Naive thymus-derived CD4-positive, alpha-beta T cell (primary cell): ENCODE results near the gene NPAS2. TPM values are rescaled to one million over a fixed set of nuclear protein-coding genes. Genes with fewer than 3 reads are reported as not detected.

Experiments
- ATAC-seq: fragments of 150-1000 bp; cut with Tn5 transposase; 2 replicates; pipeline ENCODE4 v1.10.0; 2021; ENCODE audit warnings: mild to moderate bottlenecking, moderate library complexity
- CTCF ChIA-PET: fragments of 350-600 bp; sonication (Branson Sonifier 250); formaldehyde crosslinking; loops from one replicate; lab custom pipeline; 2021; ENCODE audit warnings: antibody characterized with exemption; lab: Charles Lee
- POLR2A ChIA-PET: fragments of 350-600 bp; sonication (Branson Sonifier 250); formaldehyde crosslinking; loops from one replicate; lab custom pipeline; 2021; ENCODE audit warnings: antibody characterized with exemption, inconsistent platforms; lab: Charles Lee
- DNase-seq, 9 donors: peaks; one replicate each; pipeline versions ENCODE4 v3.0.0 to v3.0.0-alpha.2; 2020 to 2022; ENCODE audit warnings: mixed read lengths in 1 of 9
- H3K27ac ChIP-seq: one replicate; pipeline ENCODE4 v1.7.0; 2013; ENCODE audit warnings: mild to moderate bottlenecking, low read depth, low read length, moderate library complexity
- H3K27me3 ChIP-seq, 2 donors: one replicate each; pipeline ENCODE4 v1.7.0; 2013; ENCODE audit warnings: low read length in 2 of 2, mild to moderate bottlenecking in 2 of 2, moderate library complexity in 2 of 2; ENCODE audit not compliant: control insufficient read depth in 2 of 2, insufficient read depth in 2 of 2
- H3K36me3 ChIP-seq, 3 experiments: 1 replicate in 2 of 3; 2 replicates in 1 of 3; pipeline ENCODE4 v1.7.0; 2013; ENCODE audit warnings: low read length in 3 of 3, mild to moderate bottlenecking in 3 of 3, moderate library complexity in 1 of 3; ENCODE audit not compliant: insufficient read depth in 3 of 3, control insufficient read depth in 2 of 3
- H3K4me1 ChIP-seq, 2 donors: one replicate each; pipeline ENCODE4 v1.7.0; 2013; ENCODE audit warnings: low read length in 2 of 2, mild to moderate bottlenecking in 2 of 2, moderate library complexity in 1 of 2; ENCODE audit not compliant: control insufficient read depth in 2 of 2, insufficient read depth in 2 of 2
- H3K4me3 ChIP-seq: 2 replicates; pipeline ENCODE4 v1.7.0; 2013; ENCODE audit warnings: mild to moderate bottlenecking, low read length
- H3K9me3 ChIP-seq, 3 experiments: 1 replicate in 2 of 3; 2 replicates in 1 of 3; pipeline ENCODE4 v1.7.0; 2013; ENCODE audit warnings: low read length in 3 of 3; ENCODE audit not compliant: control insufficient read depth in 2 of 3
- H3K27ac Mint-ChIP-seq, 9 donors: one replicate each; pipeline ENCODE4 v1.8.0; 2020 to 2022; ENCODE audit warnings: mixed read lengths in 9 of 9, mild to moderate bottlenecking in 8 of 9, moderate library complexity in 5 of 9, inconsistent platforms in 2 of 9
- H3K27me3 Mint-ChIP-seq, 5 donors: one replicate each; pipeline ENCODE4 v1.8.0; 2021 to 2022; ENCODE audit warnings: mixed read lengths in 5 of 5, mild to moderate bottlenecking in 1 of 5
- H3K36me3 Mint-ChIP-seq, 5 donors: one replicate each; pipeline ENCODE4 v1.8.0; 2020 to 2022; ENCODE audit warnings: mixed read lengths in 5 of 5, mild to moderate bottlenecking in 3 of 5, inconsistent platforms in 1 of 5
- H3K4me1 Mint-ChIP-seq, 7 donors: one replicate each; pipeline ENCODE4 v1.8.0; 2020 to 2022; ENCODE audit warnings: mixed read lengths in 7 of 7, mild to moderate bottlenecking in 3 of 7, inconsistent platforms in 1 of 7
- H3K4me3 Mint-ChIP-seq, 10 donors: one replicate each; pipeline ENCODE4 v1.8.0; 2020 to 2022; ENCODE audit warnings: mild to moderate bottlenecking in 10 of 10, mixed read lengths in 10 of 10, moderate library complexity in 6 of 10, inconsistent platforms in 2 of 10
- H3K9me3 Mint-ChIP-seq, 11 donors: one replicate each; pipeline ENCODE4 v1.8.0; 2020 to 2022; ENCODE audit warnings: mixed read lengths in 11 of 11, mild to moderate bottlenecking in 4 of 11, inconsistent platforms in 1 of 11, moderate library complexity in 1 of 11
- intact Hi-C, 2 donors: fragments of 100-400 bp; cut with micrococcal nuclease; formaldehyde crosslinking; loops; one replicate each; pipeline ENCODE4 v1.15.1; 2023
- polyA plus RNA-seq, 2 donors: library from polyadenylated mRNA; unstranded; fragments of 300-500 nt; fragmentation: Illumina TruSeq; gene quantifications; one replicate each; pipeline ENCODE4 v1.2.3, GENCODE V29; 2021
- total RNA-seq, 6 experiments: library from RNA in 5 of 6; stranded (reverse) in 5 of 6; gene quantifications; 1 replicate in 5 of 6; 2 replicates in 1 of 6; pipeline ENCODE4 v1.2.3 and lab custom pipeline; 2021 to 2026

Gene NPAS2
- total and polyA plus RNA-seq, 7 experiments from 2014 or later, result 1.2 to 15.0 (median 8.3) TPM

DNA sequence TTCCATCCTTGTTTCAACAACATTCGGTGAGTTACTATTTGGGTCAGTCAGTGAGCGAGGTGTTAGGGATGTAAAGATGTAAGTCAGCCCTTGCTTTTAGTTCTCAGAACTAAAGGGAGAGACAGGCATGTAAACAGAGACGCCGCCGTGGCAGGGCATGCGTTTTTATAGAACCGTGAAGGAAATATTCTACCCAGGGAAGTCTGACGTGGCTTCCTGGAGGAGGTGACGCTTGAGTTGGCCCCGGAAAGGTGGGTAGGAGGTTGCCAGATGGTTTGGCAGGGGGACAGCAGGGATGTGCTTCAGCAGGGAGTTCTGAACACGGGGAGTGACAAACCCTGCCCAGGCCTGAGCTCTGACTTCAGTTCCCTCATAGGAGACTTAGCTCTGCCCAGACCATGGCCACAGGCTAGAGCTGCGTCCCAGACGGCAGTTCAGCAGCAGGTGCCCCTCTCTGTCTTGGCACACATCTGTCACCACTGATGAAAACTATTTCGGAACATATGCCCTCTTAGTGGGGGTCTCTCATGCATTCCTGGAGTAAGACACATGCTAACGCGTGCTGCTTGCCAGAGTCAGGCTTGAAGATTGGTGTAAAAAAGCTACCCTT, 158.7 kb downstream of the NPAS2 start:
- Histone ChIP-seq H3K27ac (no peak overlapping the region), H3K27me3 (no peaks in the 10 kb centered on the region), H3K36me3 (no peaks in the 10 kb centered on the region), H3K4me3 (no peak overlapping the region), H3K4me1 (no peaks in the 10 kb centered on the region), H3K9me3 (no peaks in the 10 kb centered on the region)
- ATAC-seq, result no peak
- ChIA-PET POLR2A (interaction anchor here (1.1 kb wide), 1 partner anchor 280 kb away, joined by 3 read pairs; no protein-coding TSS in a partner anchor), CTCF (interaction anchor here (0.6 to 2.1 kb wide), 2 partner anchors 28 to 369 kb away, joined by 3 to 7 read pairs; no protein-coding TSS in a partner anchor)
- H3K4me3 Mint-ChIP-seq, result no peak overlapping the region
- H3K36me3 Mint-ChIP-seq, result peaks cover 0 to 15% (median 0%) of the 10 kb centered on the region in 5 donors
- H3K27ac Mint-ChIP-seq, result no peak overlapping the region
- no peak for DNase-seq
- H3K27me3 Mint-ChIP-seq, result no peaks in the 10 kb centered on the region
- intact Hi-C loops, result no loop called here
- H3K9me3 Mint-ChIP-seq, result no peaks in the 10 kb centered on the region
- peaks cover 0 to 3% (median 0%) of the 10 kb centered on the region in 7 donors for H3K4me1 Mint-ChIP-seq

DNA sequence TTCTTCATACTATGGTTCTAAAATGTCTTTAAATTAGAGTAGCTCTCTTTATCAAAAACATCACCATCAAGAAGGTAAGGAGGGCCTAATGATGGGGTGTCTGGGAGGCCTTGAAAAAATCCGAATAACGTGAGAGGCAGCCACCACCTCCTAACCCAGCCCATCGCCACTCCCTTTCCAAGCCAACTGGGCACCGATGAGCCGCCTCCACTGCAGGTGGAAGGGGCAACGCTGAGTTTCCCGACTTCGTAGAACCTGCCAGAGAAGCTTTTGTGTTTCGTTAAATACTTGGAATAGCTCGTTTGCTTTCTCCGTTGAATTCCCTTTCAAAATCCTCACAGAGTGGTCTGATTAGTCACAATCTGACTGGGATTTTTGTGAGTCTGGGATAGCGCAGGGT, 160.1 kb downstream of the NPAS2 start:
- Histone ChIP-seq H3K36me3 (no peaks in the 10 kb centered on the region), H3K4me3 (no peak overlapping the region), H3K27me3 (no peaks in the 10 kb centered on the region), H3K4me1 (no peaks in the 10 kb centered on the region), H3K27ac (no peak overlapping the region), H3K9me3 (no peaks in the 10 kb centered on the region)
- DNase-seq, result no peak
- Mint-ChIP-seq H3K4me3 (no peak overlapping the region), H3K27me3 (peaks cover 0 to 2% (median 0%) of the 10 kb centered on the region in 5 donors), H3K27ac (no peak overlapping the region), H3K9me3 (no peaks in the 10 kb centered on the region), H3K36me3 (peaks cover 0 to 12% (median 0%) of the 10 kb centered on the region in 5 donors), H3K4me1 (peaks cover 0 to 6% (median 3%) of the 10 kb centered on the region in 7 donors)
- POLR2A ChIA-PET, result interaction anchor here (0.8 kb wide), 1 partner anchor 370 kb away, joined by 4 read pairs; no protein-coding TSS in a partner anchor
- intact Hi-C loops, result loop anchor here in 1 of 2 donors (10.0 kb wide), 1 partner anchor 165 kb away; no protein-coding TSS in a partner anchor
- CTCF ChIA-PET, result no interaction called here
- no peak for ATAC-seq

GRCh38 chr2:100981011-100981410, 161.1 kb downstream of the NPAS2 start:
- no peak overlapping the region for H3K4me3 Mint-ChIP-seq
- POLR2A ChIA-PET, result no interaction called here
- peaks cover 0 to 6% (median 5%) of the 10 kb centered on the region in 7 donors for H3K4me1 Mint-ChIP-seq
- no peaks in the 10 kb centered on the region for H3K9me3 ChIP-seq
- CTCF ChIA-PET, result interaction anchor here (3.1 kb wide), 1 partner anchor 371 kb away, joined by 17 read pairs; no protein-coding TSS in a partner anchor
- no peak for ATAC-seq
- H3K9me3 Mint-ChIP-seq, result no peaks in the 10 kb centered on the region
- no peaks in the 10 kb centered on the region for H3K27me3 ChIP-seq
- peaks cover 0 to 2% (median 0%) of the 10 kb centered on the region in 5 donors for H3K27me3 Mint-ChIP-seq
- intact Hi-C loops, result loop anchor here in 1 of 2 donors (10.0 kb wide), 1 partner anchor 166 kb away; no protein-coding TSS in a partner anchor
- peaks cover 0 to 9% (median 0%) of the 10 kb centered on the region in 5 donors for H3K36me3 Mint-ChIP-seq
- no peak overlapping the region for H3K27ac ChIP-seq
- H3K27ac Mint-ChIP-seq, result no peak overlapping the region
- no peak overlapping the region for H3K4me3 ChIP-seq
- no peak for DNase-seq
- no peaks in the 10 kb centered on the region for H3K36me3 ChIP-seq
- no peaks in the 10 kb centered on the region for H3K4me1 ChIP-seq

GRCh38 chr2:100982431-100982861, 162.5 kb downstream of the NPAS2 start:
- no peaks in the 10 kb centered on the region for H3K9me3 ChIP-seq
- Mint-ChIP-seq H3K4me1 (peaks cover 0 to 6% (median 5%) of the 10 kb centered on the region in 7 donors), H3K9me3 (no peaks in the 10 kb centered on the region), H3K27ac (peak overlapping the region in 1 of 9 donors; percentile 68), H3K36me3 (peaks cover 0 to 6% (median 0%) of the 10 kb centered on the region in 5 donors), H3K4me3 (no peak overlapping the region), H3K27me3 (peaks cover 0 to 2% (median 0%) of the 10 kb centered on the region in 5 donors)
- H3K27me3 ChIP-seq, result no peaks in the 10 kb centered on the region
- no peak overlapping the region for H3K27ac ChIP-seq
- DNase-seq, result no peak
- ATAC-seq, result no peak
- H3K4me1 ChIP-seq, result no peaks in the 10 kb centered on the region
- ChIA-PET POLR2A (no interaction called here), CTCF (interaction anchor here (0.5 to 3.1 kb wide), 9 partner anchors 70 to 387 kb away, joined by 3 to 17 read pairs (median 4); no protein-coding TSS in a partner anchor)
- no peak overlapping the region for H3K4me3 ChIP-seq
- intact Hi-C loops, result loop anchor here in 1 of 2 donors (10.0 kb wide), 1 partner anchor 168 kb away; no protein-coding TSS in a partner anchor
- H3K36me3 ChIP-seq, result no peaks in the 10 kb centered on the region

GRCh38 chr2:100983201-100983600, 163.3 kb downstream of the NPAS2 start:
- Histone ChIP-seq H3K4me1 (no peaks in the 10 kb centered on the region), H3K4me3 (no peak overlapping the region), H3K27me3 (no peaks in the 10 kb centered on the region), H3K27ac (no peak overlapping the region), H3K9me3 (no peaks in the 10 kb centered on the region), H3K36me3 (no peaks in the 10 kb centered on the region)
- H3K27me3 Mint-ChIP-seq, result peaks cover 0 to 2% (median 0%) of the 10 kb centered on the region in 5 donors
- DNase-seq (no peak), ATAC-seq (no peak)
- ChIA-PET CTCF (interaction anchor here (0.8 to 3.1 kb wide), 7 partner anchors 27 to 388 kb away, joined by 3 to 17 read pairs (median 5); no protein-coding TSS in a partner anchor), POLR2A (no interaction called here)
- intact Hi-C loops, result loop anchor here in 1 of 2 donors (10.0 kb wide), 1 partner anchor 168 kb away; no protein-coding TSS in a partner anchor
- H3K4me1 Mint-ChIP-seq, result peaks cover 0 to 6% (median 5%) of the 10 kb centered on the region in 7 donors
- no peak overlapping the region for H3K27ac Mint-ChIP-seq
- peaks cover 0 to 5% (median 0%) of the 10 kb centered on the region in 5 donors for H3K36me3 Mint-ChIP-seq
- H3K4me3 Mint-ChIP-seq, result no peak overlapping the region
- H3K9me3 Mint-ChIP-seq, result no peaks in the 10 kb centered on the region

DNA sequence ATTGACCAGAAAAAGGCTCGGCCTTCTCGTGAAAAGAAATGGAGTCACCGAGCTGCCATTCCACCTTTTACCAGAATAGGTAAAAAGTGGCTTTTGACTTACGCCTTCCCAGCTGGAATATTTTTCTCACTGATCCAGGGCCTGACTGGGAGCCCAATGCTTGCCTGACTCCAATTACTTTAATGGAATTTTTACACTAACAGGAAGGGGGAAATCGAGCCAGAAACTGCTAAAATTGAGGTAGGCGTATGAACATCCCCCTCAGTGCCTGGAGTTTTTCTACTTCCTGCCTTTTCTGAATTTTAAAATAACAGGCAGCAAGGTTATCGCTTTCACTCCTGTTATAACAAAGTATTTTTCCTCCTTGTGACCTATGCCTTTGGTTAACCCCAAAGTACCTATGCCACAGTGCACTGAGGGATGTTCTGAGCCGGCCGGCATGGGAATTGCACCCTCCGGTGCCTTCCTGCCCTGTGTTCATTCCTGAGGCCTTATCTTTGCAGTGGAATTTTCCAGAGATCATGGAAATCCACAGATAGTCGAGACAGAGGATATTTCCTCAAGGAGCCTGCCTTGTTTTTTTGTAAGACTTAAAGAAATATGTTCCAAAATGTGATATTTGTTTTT, 163.9 kb downstream of the NPAS2 start:
- no peak overlapping the region for H3K27ac ChIP-seq
- no peaks in the 10 kb centered on the region for H3K9me3 ChIP-seq
- Mint-ChIP-seq H3K4me3 (no peak overlapping the region), H3K4me1 (peaks cover 0 to 6% (median 3%) of the 10 kb centered on the region in 7 donors), H3K9me3 (no peaks in the 10 kb centered on the region), H3K36me3 (no peaks in the 10 kb centered on the region), H3K27me3 (peaks cover 0 to 2% (median 0%) of the 10 kb centered on the region in 5 donors), H3K27ac (no peak overlapping the region)
- intact Hi-C loops, result loop anchor here in 1 of 2 donors (1.0 to 10.0 kb wide), 3 partner anchors 169 to 557 kb away; no protein-coding TSS in a partner anchor
- H3K27me3 ChIP-seq, result no peaks in the 10 kb centered on the region
- H3K36me3 ChIP-seq, result no peaks in the 10 kb centered on the region
- ChIA-PET POLR2A (no interaction called here), CTCF (interaction anchor here (0.8 to 3.1 kb wide), 4 partner anchors 28 to 380 kb away, joined by 4 to 17 read pairs (median 7); no protein-coding TSS in a partner anchor)
- DNase-seq (no peak), ATAC-seq (no peak)
- no peaks in the 10 kb centered on the region for H3K4me1 ChIP-seq
- no peak overlapping the region for H3K4me3 ChIP-seq
